K562 (cell line): ENCODE data around the gene OMG. TPM values are rescaled to one million over a fixed set of nuclear protein-coding genes. Genes with fewer than 3 reads are reported as not detected.
A peak's percentile ranks its signal among the peaks of the same experiment; 100 is the strongest.

Experiments
- ARID1B ChIP-seq: fragments of 450-650 bp; IDR thresholded peaks from 2 replicates; pipeline ENCODE4 v1.6.1; 2016; ENCODE audit warnings: antibody characterized with exemption, mild to moderate bottlenecking, inconsistent platforms
- ARID2 ChIP-seq: fragments of 450-650 bp; IDR thresholded peaks from 2 replicates; pipeline ENCODE4 v1.6.1; 2017; ENCODE audit warnings: antibody characterized with exemption, mild to moderate bottlenecking
- CREB3L1 ChIP-seq: fragments of 450-650 bp; IDR thresholded peaks from 2 replicates; pipeline ENCODE4 v1.6.1; 2014; ENCODE audit warnings: low read depth, mild to moderate bottlenecking, moderate library complexity, borderline replicate concordance
- CREBBP ChIP-seq: IDR thresholded peaks from one replicate; pipeline ENCODE4 v1.6.1; 2012; ENCODE audit warnings: low read depth, mild to moderate bottlenecking, control low read depth, inconsistent platforms, low read length
- E2F6 ChIP-seq, 2 experiments: IDR thresholded peaks; 2 replicates each; pipeline ENCODE4 v1.6.1; 2011; ENCODE audit warnings: borderline replicate concordance in 1 of 2, control low read depth in 1 of 2, low read depth in 1 of 2, low read length in 1 of 2, mild to moderate bottlenecking in 1 of 2, mixed read lengths in 1 of 2, moderate library complexity in 1 of 2; ENCODE audit not compliant: insufficient read depth in 1 of 2, insufficient read length in 1 of 2, poor library complexity in 1 of 2, severe bottlenecking in 1 of 2; ENCODE audit errors: extremely low read depth in 1 of 2
- FOXJ2 ChIP-seq: fragments of 200-800 bp; sonication (Bioruptor generic); IDR thresholded peaks from 2 replicates; pipeline ENCODE4 v1.6.1; 2016; ENCODE audit warnings: missing genetic modification characterization, missing compliant biosample characterization
- IFI16 ChIP-seq: fragments of 250-450 bp; sonication (Bioruptor Pico); IDR thresholded peaks from 2 replicates; pipeline ENCODE4 v2.1.2; 2022; ENCODE audit warnings: mild to moderate bottlenecking, inconsistent platforms
- KLF16 ChIP-seq: IDR thresholded peaks from 2 replicates; pipeline ENCODE4 v1.6.1; 2016; ENCODE audit warnings: antibody characterized with exemption
- LEF1 ChIP-seq: fragments of 450-650 bp; IDR thresholded peaks from 2 replicates; pipeline ENCODE4 v1.6.1; 2016; ENCODE audit warnings: mild to moderate bottlenecking
- MED1 ChIP-seq: sonication (generic); formaldehyde crosslinking; IDR thresholded peaks from 2 replicates; pipeline ENCODE4 v1.8.1; 2023; ENCODE audit warnings: missing genetic modification reagents, borderline replicate concordance
- PHTF2 ChIP-seq: fragments of 250-450 bp; sonication (Bioruptor Pico); IDR thresholded peaks from 2 replicates; pipeline ENCODE4 v1.5.0; 2021; ENCODE audit warnings: mild to moderate bottlenecking
- RBM15 ChIP-seq: fragments of 200-400 bp; formaldehyde crosslinking; IDR thresholded peaks from 2 replicates; pipeline ENCODE4 v1.6.1; 2018; ENCODE audit warnings: mild to moderate bottlenecking, low read length, moderate library complexity; ENCODE audit not compliant: insufficient read depth
- TAL1 ChIP-seq: fragments of 450-650 bp; IDR thresholded peaks from 2 replicates; pipeline ENCODE4 v1.6.1; 2016; ENCODE audit warnings: mild to moderate bottlenecking
- TCF15 ChIP-seq: fragments of 250-450 bp; sonication (Bioruptor Pico); IDR thresholded peaks from 2 replicates; pipeline ENCODE4 v1.8.0; 2022; ENCODE audit warnings: moderate library complexity, mild to moderate bottlenecking, inconsistent platforms
- ZNF133 ChIP-seq: fragments of 250-450 bp; sonication (Bioruptor Pico); IDR thresholded peaks from 2 replicates; pipeline ENCODE4 v1.4.0; 2020; ENCODE audit warnings: mild to moderate bottlenecking
- ZNF609 ChIP-seq: sonication (generic); formaldehyde crosslinking; IDR thresholded peaks from 2 replicates; pipeline ENCODE4 v1.8.1; 2023; ENCODE audit warnings: missing genetic modification reagents, mild to moderate bottlenecking, borderline replicate concordance
- ZNF699 ChIP-seq: fragments of 250-450 bp; sonication (Bioruptor Pico); IDR thresholded peaks from 2 replicates; pipeline ENCODE4 v1.8.0; 2021; ENCODE audit warnings: mild to moderate bottlenecking, moderate library complexity; ENCODE audit not compliant: insufficient replicate concordance
- polyA plus RNA-seq, 8 experiments: library from polyadenylated mRNA; depleted of rRNA in 4 of 8; stranded (reverse) in 5 of 8; unstranded in 3 of 8; fragments of >200 nt; fragmentation: Nextera tagmentation in 2 of 8; fragmentation: Illumina TruSeq in 1 of 8; extraction: Ambion mirVana in 2 of 8; extraction: Trizol in 1 of 8; gene quantifications; 2 replicates each; pipeline versions ENCODE4 v1.2.1 to v1.2.3, GENCODE V29; 2011 to 2014; ENCODE audit warnings: inconsistent platforms in 1 of 8, missing spikeins in 1 of 8
- total RNA-seq, 7 experiments: library from RNA; depleted of rRNA in 6 of 7; stranded (reverse); fragments of >200 nt in 6 of 7; fragmentation: Illumina TruSeq in 2 of 7; extraction: Trizol in 2 of 7; gene quantifications; 2 replicates each; pipeline versions ENCODE4 v1.2.1 to v1.2.3, GENCODE V29; 2011 to 2021; ENCODE audit warnings: low replicate concordance in 1 of 7
- TF ChIP-seq, protein P1 (sequence below): conservative IDR thresholded peaks from 2 replicates; pipeline ENCODE4 v1.6.1; 2011; ENCODE audit warnings: low read depth, mild to moderate bottlenecking, low read length; ENCODE audit not compliant: control insufficient read depth

OMG gene
- total and polyA plus RNA-seq, 9 of the 15 experiments (the other 6 are each of a cell fraction or from before 2014, with no cell fraction given) = 0.41 TPM; not detected in 8

- TF ChIP-seq, protein P1, sequence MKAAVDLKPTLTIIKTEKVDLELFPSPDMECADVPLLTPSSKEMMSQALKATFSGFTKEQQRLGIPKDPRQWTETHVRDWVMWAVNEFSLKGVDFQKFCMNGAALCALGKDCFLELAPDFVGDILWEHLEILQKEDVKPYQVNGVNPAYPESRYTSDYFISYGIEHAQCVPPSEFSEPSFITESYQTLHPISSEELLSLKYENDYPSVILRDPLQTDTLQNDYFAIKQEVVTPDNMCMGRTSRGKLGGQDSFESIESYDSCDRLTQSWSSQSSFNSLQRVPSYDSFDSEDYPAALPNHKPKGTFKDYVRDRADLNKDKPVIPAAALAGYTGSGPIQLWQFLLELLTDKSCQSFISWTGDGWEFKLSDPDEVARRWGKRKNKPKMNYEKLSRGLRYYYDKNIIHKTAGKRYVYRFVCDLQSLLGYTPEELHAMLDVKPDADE = no peak
- peak; percentile 54; the same call in 1 of the 2 replicates for TF ChIP-seq KLF16
- TF ChIP-seq IFI16 (CRISPR knock-in tag) = no peak
- TF ChIP-seq TCF15 (CRISPR knock-in tag) = no peak
- no peak for TF ChIP-seq E2F6 (IDR thresholded peaks at IDR 0.05; ENCODE audit: borderline replicate concordance in 1 of 2, extremely low read depth in 1 of 2, insufficient read depth in 1 of 2, insufficient read length in 1 of 2, low read depth in 1 of 2, low read length in 1 of 2, poor library complexity in 1 of 2, severe bottlenecking in 1 of 2)
- TF ChIP-seq PHTF2 (CRISPR knock-in tag) = no peak
- TF ChIP-seq RBM15 = no peak
- no peak for TF ChIP-seq ZNF699 (CRISPR knock-in tag)
- TF ChIP-seq TAL1 = peak; percentile 82
- TF ChIP-seq CREBBP = no peak
- no peak for TF ChIP-seq ZNF609 (CRISPR knock-in tag)
- 0 out of 2 replicates have a peak, but pooled peaks have one; percentile 20 for TF ChIP-seq ARID2
- TF ChIP-seq ARID1B = peak; percentile 88
- TF ChIP-seq FOXJ2 (tag) = no peak
- TF ChIP-seq CREB3L1 = no peak
- no peak for TF ChIP-seq LEF1
- TF ChIP-seq MED1 (CRISPR knock-in tag) = no peak
- TF ChIP-seq ZNF133 (CRISPR knock-in tag) = no peak
These were observed 11.6 kb upstream of the OMG start (continued) for GRCh38 chr17:31308372-31309334.
